HG02973 (cell line): Measurements from ENCODE around the gene ERCC5.
A peak's percentile ranks its signal among the peaks of the same experiment; 100 is the strongest.

Source experiments
- ATAC-seq: cut with Tn5 transposase; IDR thresholded peaks from one replicate; pipeline ENCODE4 v1.9.1; 2021; ENCODE audit warnings: moderate library complexity; ENCODE audit not compliant: unreplicated experiment

The ERCC5 gene

GRCh38 chr13:102879793-102880499, 34.1 kb downstream of the ERCC5 start:
- ATAC-seq = no peak

- no peak for ATAC-seq
These were observed 36.2 kb downstream of the ERCC5 start for GRCh38 chr13:102881819-102882686.

GRCh38 chr13:102892503-102892902, 46.7 kb downstream of the ERCC5 start:
- ATAC-seq = no peak

- no peak for ATAC-seq
These were observed 51.7 kb downstream of the ERCC5 start for GRCh38 chr13:102897371-102898138.

GRCh38 chr13:102900193-102900608, 54.4 kb downstream of the ERCC5 start:
- ATAC-seq = no peak

- no peak for ATAC-seq
These were observed 55.2 kb downstream of the ERCC5 start for GRCh38 chr13:102901056-102901455.

- ATAC-seq = no peak
These were observed 55.9 kb downstream of the ERCC5 start for GRCh38 chr13:102901615-102902305.

- ATAC-seq = no peak
These were observed 57.0 kb downstream of the ERCC5 start for GRCh38 chr13:102902789-102903347.

- ATAC-seq = no peak
These were observed 58.0 kb downstream of the ERCC5 start for GRCh38 chr13:102903659-102904407.

- no peak for ATAC-seq
These were observed 58.6 kb downstream of the ERCC5 start for GRCh38 chr13:102904408-102904862.

GRCh38 chr13:102905905-102906771, 60.3 kb downstream of the ERCC5 start:
- ATAC-seq = no peak

- peak; percentile 74 for ATAC-seq
These were observed 61.4 kb downstream of the ERCC5 start for GRCh38 chr13:102907016-102907756.

- no peak for ATAC-seq
These were observed 62.2 kb downstream of the ERCC5 start for GRCh38 chr13:102907886-102908515.

- no peak for ATAC-seq
These were observed 64.1 kb downstream of the ERCC5 start for GRCh38 chr13:102909971-102910370.

GRCh38 chr13:102911336-102911735, 65.5 kb downstream of the ERCC5 start:
- no peak for ATAC-seq

GRCh38 chr13:102912599-102912998, 66.8 kb downstream of the ERCC5 start:
- no peak for ATAC-seq

- ATAC-seq = no peak
These were observed 68.1 kb downstream of the ERCC5 start for GRCh38 chr13:102913914-102914313.
